IPS-NIHi7 (cell line): Measurements from ENCODE around the gene MLNR.

Experiments used
- DNase-seq: peaks from one replicate; pipeline ENCODE4 v3.0.0; 2012; ENCODE audit warnings: mixed read lengths; ENCODE audit errors: extremely low spot score

Gene MLNR

DNA sequence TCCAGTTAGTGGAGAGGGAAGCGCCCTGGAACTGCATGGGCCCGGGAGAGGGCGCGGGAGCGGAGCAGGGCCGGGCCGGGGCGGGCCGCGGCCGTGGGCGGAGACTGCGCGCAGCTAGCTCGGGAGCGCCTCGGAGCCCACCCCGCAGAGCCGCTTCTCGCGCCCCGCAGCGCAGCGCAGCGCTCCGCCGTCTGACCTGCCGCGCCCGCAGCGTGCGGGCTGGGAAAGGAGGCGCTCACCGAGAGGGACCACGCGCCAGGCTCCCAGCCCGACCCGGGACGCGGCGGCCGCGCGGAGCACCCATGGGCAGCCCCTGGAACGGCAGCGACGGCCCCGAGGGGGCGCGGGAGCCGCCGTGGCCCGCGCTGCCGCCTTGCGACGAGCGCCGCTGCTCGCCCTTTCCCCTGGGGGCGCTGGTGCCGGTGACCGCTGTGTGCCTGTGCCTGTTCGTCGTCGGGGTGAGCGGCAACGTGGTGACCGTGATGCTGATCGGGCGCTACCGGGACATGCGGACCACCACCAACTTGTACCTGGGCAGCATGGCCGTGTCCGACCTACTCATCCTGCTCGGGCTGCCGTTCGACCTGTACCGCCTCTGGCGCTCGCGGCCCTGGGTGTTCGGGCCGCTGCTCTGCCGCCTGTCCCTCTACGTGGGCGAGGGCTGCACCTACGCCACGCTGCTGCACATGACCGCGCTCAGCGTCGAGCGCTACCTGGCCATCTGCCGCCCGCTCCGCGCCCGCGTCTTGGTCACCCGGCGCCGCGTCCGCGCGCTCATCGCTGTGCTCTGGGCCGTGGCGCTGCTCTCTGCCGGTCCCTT lies at the start of gene MLNR:
MLNR (plus strand) TSS at position 303 of the 820 bp plus-strand sequence; CDS start at position 303, 0 bp downstream.
- peak; percentile 75 for DNase-seq

GRCh38 chr13:49171359-49171758 lies 48.8 kb upstream of the MLNR start:
- DNase-seq: no peak

- DNase-seq: no peak
Observed at GRCh38 chr13:49183672-49184325, 36.3 kb upstream of the MLNR start.

DNA sequence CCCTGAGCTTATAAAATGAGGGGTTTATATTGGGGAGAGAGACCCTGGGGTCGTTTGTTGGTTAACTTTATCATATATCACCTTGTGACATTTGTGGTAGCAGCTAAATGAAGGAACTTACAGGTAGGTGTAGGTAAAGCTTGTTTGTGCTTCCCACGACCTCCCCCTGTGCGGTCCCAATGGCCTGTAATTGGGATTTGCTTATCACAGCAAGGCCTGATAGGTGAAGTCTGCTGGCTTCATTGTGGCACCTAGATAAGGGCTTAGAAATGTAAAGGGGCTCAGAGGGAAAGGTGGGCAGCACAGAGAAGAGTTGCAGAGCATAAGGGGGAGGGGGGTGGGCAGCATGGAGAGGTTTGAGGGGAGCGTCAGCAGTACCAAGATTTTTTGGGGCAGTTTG lies 35.5 kb upstream of the MLNR start:
- no peak for DNase-seq

DNA sequence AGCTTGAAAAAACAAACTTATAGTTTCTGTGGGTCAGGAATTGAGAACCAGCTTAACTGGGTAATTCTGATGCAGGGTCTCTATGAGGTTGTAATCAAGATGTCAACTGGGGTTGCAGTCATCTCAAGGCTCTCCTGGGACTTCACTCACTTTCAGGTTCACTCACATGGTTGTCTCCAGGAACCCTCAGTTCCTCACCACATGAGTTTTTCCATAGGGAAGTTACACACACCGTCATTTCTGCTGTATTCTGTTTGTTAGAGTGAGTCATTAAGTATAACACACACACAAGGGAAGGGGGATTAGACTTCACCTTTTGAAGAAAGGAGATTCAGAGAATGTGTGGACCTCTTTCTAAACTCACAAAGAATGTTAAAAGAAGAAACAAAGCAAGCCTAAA lies 34.9 kb upstream of the MLNR start:
- DNase-seq: no peak

DNA sequence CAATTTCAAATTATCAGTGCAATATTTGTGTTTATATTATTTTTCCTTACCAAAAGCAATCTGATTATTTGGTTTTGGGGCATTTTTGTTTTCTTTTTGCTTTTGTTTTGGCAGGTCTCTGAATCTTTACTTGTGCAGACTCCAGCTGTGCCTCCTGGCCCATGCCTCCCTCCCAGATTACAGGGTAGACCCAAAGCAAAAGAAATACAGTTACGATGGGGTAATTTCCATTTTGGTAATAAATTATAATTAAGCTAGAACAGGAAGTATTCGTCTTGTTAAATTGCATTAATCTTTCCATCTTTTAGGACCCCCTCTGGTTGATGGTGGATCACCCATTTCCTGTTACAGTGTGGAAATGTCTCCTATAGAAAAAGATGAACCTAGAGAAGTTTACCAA lies 29.2 kb upstream of the MLNR start:
- no peak for DNase-seq

- DNase-seq: no peak
Observed at GRCh38 chr13:49206641-49207040, 13.5 kb upstream of the MLNR start.

DNA sequence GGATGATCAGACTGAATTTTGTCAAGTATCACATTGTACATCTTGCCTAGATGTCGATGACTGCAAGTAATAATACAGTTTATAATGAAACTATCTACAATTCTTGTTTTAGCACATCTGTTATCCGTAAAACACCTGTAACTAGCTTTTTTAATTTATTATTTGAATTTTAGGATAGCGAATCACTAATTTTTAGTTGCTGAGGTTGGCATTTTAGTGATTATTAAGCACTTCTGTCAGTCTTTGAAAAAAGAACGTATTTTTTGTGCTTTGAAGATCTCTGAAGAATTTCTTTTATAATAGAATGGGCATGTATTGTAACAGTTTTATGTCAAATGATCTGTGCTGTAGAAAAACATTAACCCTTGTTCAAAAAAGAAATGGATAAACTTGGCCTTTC lies 11.5 kb upstream of the MLNR start:
- DNase-seq: no peak

DNA sequence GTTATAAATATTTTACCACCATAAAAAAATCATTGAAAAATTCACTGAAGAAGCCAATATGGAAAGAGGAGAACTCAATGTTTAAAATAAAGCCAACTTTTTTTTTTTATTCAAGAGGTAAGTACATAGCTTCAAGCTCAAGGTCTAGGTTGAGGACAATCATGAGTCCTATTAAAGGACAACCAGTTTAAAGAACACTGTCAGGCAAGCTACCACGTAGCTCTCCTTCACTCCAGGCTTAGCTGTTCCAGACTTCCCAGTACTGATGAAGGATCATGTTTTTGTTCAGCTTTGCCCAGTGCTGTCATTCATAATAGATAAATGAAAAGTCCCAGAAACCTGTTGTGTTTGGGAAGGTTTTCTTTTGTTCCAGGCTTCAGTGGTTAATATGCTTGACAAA lies 10.0 kb upstream of the MLNR start:
- DNase-seq: no peak

- no peak for DNase-seq
Observed at GRCh38 chr13:49210669-49211068, 9.5 kb upstream of the MLNR start.

DNA sequence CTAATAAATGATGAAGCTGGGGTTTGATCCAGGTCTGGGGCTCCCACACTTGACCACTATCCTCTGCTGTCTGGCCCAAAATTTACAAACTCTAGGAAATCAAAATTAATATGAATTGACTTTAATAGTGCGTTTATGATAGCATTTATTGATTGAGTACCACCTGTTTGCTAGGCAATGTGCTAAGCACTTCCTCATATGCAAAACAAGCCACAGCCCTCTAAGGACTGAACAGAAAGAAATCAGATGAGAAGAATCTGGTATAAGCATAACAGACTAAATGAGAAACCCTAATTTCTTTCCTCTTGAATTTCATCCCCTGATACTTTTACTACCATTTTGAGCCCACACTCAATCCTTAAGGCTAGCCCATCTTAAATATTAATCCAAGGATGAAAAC lies 6.6 kb upstream of the MLNR start:
- DNase-seq: no peak

DNA sequence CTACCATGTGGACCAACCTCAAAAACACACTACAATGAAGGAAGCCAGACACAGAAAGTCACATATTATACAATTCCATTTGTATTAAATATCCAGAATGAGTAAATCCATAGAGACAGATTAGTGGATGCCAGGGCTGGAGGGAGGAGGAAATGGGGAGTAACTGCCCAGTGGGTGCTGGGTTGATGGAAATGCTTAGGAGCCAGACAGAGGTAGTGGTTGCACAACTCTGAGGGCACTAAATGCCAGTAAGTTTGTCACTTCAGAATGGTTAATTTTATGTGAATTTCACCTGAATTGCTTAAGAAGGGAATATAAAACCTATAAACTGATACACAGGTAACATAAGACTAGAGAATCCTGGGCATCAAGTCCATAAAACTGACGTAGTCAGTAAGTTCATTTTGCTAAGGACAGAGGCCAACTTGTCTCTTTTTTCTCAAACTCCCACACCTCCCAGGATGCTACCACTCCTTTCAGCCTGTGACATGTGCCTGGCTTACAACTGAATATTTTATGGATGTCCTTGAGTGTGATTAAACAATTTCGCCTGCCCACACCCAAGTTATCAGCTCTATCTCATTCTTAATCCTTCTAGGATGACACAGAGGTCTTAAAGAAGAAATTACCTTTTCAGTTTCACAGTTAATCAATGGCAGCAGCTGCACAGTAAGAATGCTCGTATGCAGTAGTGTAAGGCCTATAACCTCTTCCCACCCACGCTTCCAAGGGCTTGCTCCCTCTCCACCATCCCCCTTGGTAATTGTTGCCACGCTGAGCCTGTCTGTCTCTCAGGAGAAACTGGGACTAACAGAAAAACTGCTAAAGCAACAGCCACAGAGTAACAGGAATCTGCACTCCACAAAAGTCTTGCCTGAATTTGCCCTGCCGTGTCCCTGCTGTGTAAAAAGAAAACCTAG lies 5.9 kb upstream of the MLNR start:
- DNase-seq: no peak

GRCh38 chr13:49214917-49215376 lies 5.2 kb upstream of the MLNR start:
- DNase-seq: peak; percentile 63

DNA sequence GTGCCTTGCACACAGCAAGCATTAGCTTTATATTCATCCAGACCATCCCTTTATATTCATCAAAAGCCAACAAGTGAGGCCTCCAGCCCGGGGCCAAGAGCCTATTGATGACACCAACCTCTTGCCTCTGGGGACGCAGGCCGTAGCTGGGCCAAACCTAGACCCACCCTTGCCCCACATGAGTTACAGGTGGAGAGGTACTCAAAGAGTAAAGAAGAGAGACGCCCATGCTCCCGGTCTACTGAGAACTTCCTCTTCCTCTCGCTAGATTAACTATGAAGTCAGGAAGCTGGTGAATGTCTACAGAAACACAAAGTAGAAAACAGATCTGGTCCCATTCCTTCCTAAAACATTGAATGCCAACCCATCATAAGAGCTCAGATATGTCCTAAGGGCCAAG lies 3.8 kb upstream of the MLNR start:
- no peak for DNase-seq

- DNase-seq: peak; percentile 11
Observed at GRCh38 chr13:49217962-49218492, 2.1 kb upstream of the MLNR start.

GRCh38 chr13:49218493-49219051 lies 1.6 kb upstream of the MLNR start:
- DNase-seq: peak; percentile 47

- DNase-seq: no peak
Observed at GRCh38 chr13:49219647-49220035, 497 bp upstream of the MLNR start.

- DNase-seq: peak; percentile 49
Observed at GRCh38 chr13:49220856-49221589, 885 bp downstream of the MLNR start.

DNA sequence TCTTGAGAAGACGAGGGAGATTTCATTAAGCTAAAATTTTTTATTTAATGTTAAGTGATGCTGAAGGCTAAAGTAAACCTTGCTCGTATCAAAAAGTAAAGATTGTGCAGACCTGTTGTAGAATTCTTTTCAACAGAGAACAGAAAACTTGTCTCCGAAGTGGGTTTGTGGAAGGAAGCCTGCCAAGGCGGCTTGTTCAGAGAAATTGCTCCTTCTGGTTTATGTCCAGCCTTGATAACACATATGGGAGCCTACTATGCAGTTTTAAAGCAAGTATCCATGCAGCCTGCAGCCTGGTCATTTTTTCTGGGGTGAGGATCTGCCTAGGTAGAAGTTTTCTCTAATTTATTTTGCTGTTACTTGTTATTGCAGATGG lies 1.4 kb downstream of the MLNR start:
- DNase-seq: no peak

DNA sequence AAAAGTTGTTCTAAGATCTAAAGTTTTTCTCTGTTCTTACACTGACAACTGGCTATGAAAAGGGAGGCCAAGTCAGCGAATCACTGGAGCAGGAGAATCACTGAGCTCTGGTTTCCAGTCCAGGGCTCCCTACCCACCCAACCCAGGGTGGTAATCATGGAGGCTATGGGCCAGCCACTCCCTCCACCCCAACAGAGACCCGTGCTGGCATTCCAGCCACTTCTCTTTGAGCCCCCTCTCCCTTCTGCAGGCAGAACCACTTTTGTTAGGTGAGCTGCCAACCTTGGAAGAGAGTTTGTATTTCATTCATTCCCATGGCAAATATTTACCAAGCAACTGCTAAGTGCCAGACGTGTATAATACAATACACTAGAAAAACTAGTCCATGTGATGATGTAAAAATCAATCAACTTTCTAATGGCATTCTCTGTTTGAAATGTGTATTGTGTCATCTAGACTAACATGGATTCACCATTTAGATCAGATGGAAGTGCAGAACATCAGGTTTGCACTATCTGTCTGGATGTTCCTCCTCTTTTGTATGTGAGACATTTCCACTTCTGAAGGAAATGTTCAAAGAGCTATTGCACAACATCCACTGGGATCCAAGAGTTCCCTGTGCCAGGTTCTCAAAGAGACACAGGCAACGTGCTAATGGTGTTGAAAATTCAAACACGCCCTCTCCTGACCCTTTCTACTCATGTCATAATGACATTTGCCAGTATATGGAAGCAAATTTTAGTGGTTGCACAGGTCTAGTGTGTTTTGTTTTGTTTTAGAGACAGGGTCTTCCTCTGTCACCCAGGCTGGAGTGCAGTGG lies 5.3 kb downstream of the MLNR start:
- DNase-seq: no peak
